SIG-M5 (cell line): ENCODE data around the gene LETM1.

Source experiments
- DNase-seq: peaks from one replicate; lab custom pipeline; 2025; lab: John Stamatoyannopoulos, UW

Gene LETM1

GRCh38 chr4:1762264-1763010 lies 93.5 kb downstream of the LETM1 start:
- no peak for DNase-seq
